ENCODE data around the gene ADTRP.

The ADTRP gene

DNA sequence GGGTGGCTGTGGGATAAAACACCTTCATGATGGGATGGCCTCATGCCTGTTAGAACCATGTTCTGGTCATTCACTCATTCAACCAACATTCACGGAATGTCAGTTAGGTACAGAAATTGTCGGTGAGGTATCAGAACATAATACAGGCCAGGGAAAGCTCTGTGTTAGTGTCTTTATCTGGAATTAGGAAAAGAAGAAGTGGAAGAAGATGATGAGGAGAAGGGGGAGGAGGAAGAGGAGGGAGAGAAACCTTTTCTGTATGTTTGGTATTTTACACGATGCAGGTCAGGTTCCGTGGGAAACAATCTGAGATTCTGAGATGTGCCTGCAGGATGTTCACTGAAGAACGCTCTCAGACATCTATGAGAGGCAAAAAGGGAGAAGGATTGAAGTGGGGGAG lies 5.6 kb downstream of the ADTRP start:
- peak overlapping the region; percentile 98 for H3K27ac ChIP-seq
- no peak overlapping the region for H3K4me3 ChIP-seq (ENCODE audit: low read depth, low read length)
- H3K36me3 ChIP-seq (replicated peaks) = no peaks in the 10 kb centered on the region
- DNase-seq = no peak
- no peaks in the 10 kb centered on the region for H3K27me3 ChIP-seq (replicated peaks)
- in situ Hi-C loops (cut with HindIII; ENCODE audit: low pct_ligation_motif_present, low sequenced_read_pairs) = loop anchor here (25.0 kb wide), 1 partner anchor 239 kb away; the partner anchor contains the start of gene HIVEP1
- TF ChIP-seq, protein P1, sequence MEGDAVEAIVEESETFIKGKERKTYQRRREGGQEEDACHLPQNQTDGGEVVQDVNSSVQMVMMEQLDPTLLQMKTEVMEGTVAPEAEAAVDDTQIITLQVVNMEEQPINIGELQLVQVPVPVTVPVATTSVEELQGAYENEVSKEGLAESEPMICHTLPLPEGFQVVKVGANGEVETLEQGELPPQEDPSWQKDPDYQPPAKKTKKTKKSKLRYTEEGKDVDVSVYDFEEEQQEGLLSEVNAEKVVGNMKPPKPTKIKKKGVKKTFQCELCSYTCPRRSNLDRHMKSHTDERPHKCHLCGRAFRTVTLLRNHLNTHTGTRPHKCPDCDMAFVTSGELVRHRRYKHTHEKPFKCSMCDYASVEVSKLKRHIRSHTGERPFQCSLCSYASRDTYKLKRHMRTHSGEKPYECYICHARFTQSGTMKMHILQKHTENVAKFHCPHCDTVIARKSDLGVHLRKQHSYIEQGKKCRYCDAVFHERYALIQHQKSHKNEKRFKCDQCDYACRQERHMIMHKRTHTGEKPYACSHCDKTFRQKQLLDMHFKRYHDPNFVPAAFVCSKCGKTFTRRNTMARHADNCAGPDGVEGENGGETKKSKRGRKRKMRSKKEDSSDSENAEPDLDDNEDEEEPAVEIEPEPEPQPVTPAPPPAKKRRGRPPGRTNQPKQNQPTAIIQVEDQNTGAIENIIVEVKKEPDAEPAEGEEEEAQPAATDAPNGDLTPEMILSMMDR (IDR thresholded peaks at IDR 0.05; ENCODE audit: low read depth, low read length, missing control alignments) = no peak

DNA sequence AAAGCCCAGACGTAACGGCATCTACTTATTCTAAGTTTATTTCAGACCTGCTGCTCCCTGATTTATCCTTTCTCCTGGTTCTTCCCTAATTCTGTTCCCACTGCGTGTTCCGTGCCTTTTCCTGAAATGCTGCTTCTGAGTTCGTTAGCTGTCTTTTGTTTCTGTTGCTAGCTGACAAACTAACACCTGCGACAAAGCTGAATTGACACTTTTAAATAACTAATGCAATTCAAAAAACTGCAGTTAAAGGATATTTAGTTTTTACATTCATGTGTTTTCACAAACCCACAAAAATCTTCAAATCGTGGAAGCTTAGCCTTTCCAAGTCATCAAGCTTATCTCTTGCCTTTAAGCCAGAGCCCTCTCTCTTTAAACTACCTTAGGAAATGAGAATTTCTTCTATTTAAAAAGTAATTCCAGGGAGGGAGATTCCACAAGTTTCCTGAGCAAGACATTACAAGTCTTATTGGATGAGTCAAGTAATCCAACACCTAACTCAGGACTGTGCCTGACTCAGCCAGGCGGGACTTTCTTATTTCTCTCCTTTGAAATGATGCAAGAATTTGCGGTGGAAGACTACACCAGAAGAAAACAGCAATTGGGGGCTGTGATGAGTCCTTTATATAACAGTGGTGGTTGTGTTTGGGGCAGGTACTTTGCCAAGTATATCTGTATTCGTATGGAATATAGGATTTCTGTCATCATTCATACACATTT lies 6.3 kb downstream of the ADTRP start:
- H3K4me3 ChIP-seq (ENCODE audit: low read depth, low read length) = no peak overlapping the region
- H3K27me3 ChIP-seq (replicated peaks) = no peaks in the 10 kb centered on the region
- H3K27ac ChIP-seq = peak overlapping the region; percentile 98
- in situ Hi-C loops (cut with HindIII; ENCODE audit: low pct_ligation_motif_present, low sequenced_read_pairs) = loop anchor here (25.0 kb wide), 1 partner anchor 240 kb away; the partner anchor contains the start of gene HIVEP1
- DNase-seq = peak; percentile 96
- TF ChIP-seq, protein P1 (IDR thresholded peaks at IDR 0.05; ENCODE audit: low read depth, low read length, missing control alignments) = no peak
- H3K36me3 ChIP-seq (replicated peaks) = no peaks in the 10 kb centered on the region

DNA sequence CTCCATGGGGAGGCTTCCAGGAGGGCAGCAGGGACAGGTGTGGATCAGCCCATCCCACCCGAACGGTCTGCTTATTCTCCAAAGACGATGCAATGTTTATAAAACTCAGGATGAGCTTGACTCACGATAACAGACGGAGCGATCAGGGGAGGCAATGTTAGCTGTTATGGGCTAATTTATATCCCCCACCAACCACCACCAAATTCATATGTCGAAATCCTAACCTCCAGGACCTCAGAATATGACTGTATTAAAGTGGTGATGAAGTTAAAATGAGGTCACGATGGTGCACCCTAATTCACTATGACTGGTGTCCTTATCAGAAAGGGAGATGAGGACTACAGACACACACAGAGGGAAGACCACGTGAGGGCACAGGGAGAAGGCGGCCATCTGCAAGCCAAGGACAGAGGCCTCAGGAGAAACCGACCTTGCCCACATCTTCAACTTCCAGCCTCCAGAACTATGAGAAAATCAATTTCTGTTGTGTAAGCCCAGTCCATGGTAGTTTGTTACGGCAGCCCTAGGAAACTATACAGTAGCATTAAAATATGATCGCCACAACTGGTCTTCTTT lies 7.0 kb downstream of the ADTRP start:
- TF ChIP-seq, protein P1 (IDR thresholded peaks at IDR 0.05; ENCODE audit: low read depth, low read length, missing control alignments) = no peak
- Histone ChIP-seq H3K27me3 (replicated peaks) (no peaks in the 10 kb centered on the region), H3K27ac (peak overlapping the region; percentile 98), H3K4me3 (ENCODE audit: low read depth, low read length) (no peak overlapping the region), H3K36me3 (replicated peaks) (no peaks in the 10 kb centered on the region)
- in situ Hi-C loops (cut with HindIII; ENCODE audit: low pct_ligation_motif_present, low sequenced_read_pairs) = loop anchor here (25.0 kb wide), 1 partner anchor 241 kb away; the partner anchor contains the start of gene HIVEP1
- peak; percentile 26 for DNase-seq

GRCh38 chr6:11770546-11771466 lies 7.8 kb downstream of the ADTRP start:
- Histone ChIP-seq H3K27me3 (replicated peaks) (no peaks in the 10 kb centered on the region), H3K36me3 (replicated peaks) (no peaks in the 10 kb centered on the region), H3K27ac (peak overlapping the region; percentile 98), H3K4me3 (ENCODE audit: low read depth, low read length) (no peak overlapping the region)
- peak; percentile 98 for DNase-seq
- TF ChIP-seq, protein P1 (IDR thresholded peaks at IDR 0.05; ENCODE audit: low read depth, low read length, missing control alignments) = no peak
- in situ Hi-C loops (cut with HindIII; ENCODE audit: low pct_ligation_motif_present, low sequenced_read_pairs) = loop anchor here (25.0 kb wide), 1 partner anchor 241 kb away; the partner anchor contains the start of gene HIVEP1

GRCh38 chr6:11769811-11770545 lies 8.6 kb downstream of the ADTRP start:
- Histone ChIP-seq H3K27ac (peak overlapping the region; percentile 98), H3K4me3 (ENCODE audit: low read depth, low read length) (no peak overlapping the region)
- no peak for DNase-seq

More at GRCh38 chr6:11769811-11770545, 8.6 kb downstream of the ADTRP start:
- no peaks in the 10 kb centered on the region for H3K36me3 ChIP-seq (replicated peaks)
- H3K27me3 ChIP-seq (replicated peaks) = no peaks in the 10 kb centered on the region
- in situ Hi-C loops (cut with HindIII; ENCODE audit: low pct_ligation_motif_present, low sequenced_read_pairs) = loop anchor here (25.0 kb wide), 1 partner anchor 242 kb away; the partner anchor contains the start of gene HIVEP1
- TF ChIP-seq, protein P1 (IDR thresholded peaks at IDR 0.05; ENCODE audit: low read depth, low read length, missing control alignments) = no peak

Data from brain microvascular endothelial cell (primary cell).